ENCODE results near the gene SUFU. TPM values are rescaled to one million over a fixed set of nuclear protein-coding genes. Genes with fewer than 3 reads are reported as not detected.

The SUFU gene
- total and polyA plus RNA-seq, 2 of the 13 experiments (the other 11 are each of a cell fraction or from before 2014, with no cell fraction given): 2.9 to 5.5 TPM

- intact Hi-C loops (cut with micrococcal nuclease; ENCODE audit: unreplicated experiment): no loop called here
- Histone ChIP-seq H3K4me3 (replicated peaks in 1 of 3; ENCODE audit: insufficient read depth in 1 of 3, low read depth in 2 of 3, low read length in 3 of 3) (no peak overlapping the region), H4K20me1 (ENCODE audit: insufficient read depth, low read length) (no peaks in the 10 kb centered on the region), H3K36me3 (replicated peaks in 1 of 2; ENCODE audit: control insufficient read depth in 1 of 2, insufficient read depth in 2 of 2, low read length in 2 of 2) (0 out of 5 replicates have a peak, but pooled peaks cover 0 to 1% of the 10 kb centered on the region in 2 experiments), H2AFZ (ENCODE audit: low read length) (no peak overlapping the region), H3K9ac (ENCODE audit: insufficient read depth, low read depth, low read length) (no peak overlapping the region), H3K4me1 (ENCODE audit: insufficient read depth, low read length) (peaks cover 51% of the 10 kb centered on the region), H3K9me3 (ENCODE audit: low read length) (no peaks in the 10 kb centered on the region), H3K27me3 (ENCODE audit: control insufficient read depth in 1 of 2, insufficient read depth in 2 of 2, low read length in 2 of 2) (no peaks in the 10 kb centered on the region), H3K27ac (ENCODE audit: extremely low read length, insufficient read depth, low read length) (peak overlapping the region; percentile 33), H3K79me2 (ENCODE audit: insufficient read depth, low read length) (no peaks in the 10 kb centered on the region), H3K4me2 (ENCODE audit: low read depth, low read length) (peak overlapping the region; percentile 48; the same call in 1 of the 2 replicates)
- DNase-seq (ENCODE audit: low spot score): no peak
- WGBS (ENCODE audit: low lambda C conversion rate): 24% methylated on average over 4 of the region's 4 CpGs
- TF ChIP-seq NCOR1 (IDR thresholded peaks at IDR 0.05; ENCODE audit: borderline replicate concordance, low read length) (0 out of 2 replicates have a peak, but pooled peaks have one; percentile 40), HNF4G (IDR thresholded peaks at IDR 0.05; ENCODE audit: borderline replicate concordance, low read depth, low read length) (0 out of 2 replicates have a peak, but pooled peaks have one; percentile 8), HNF4G (CRISPR knock-in tag; IDR thresholded peaks at IDR 0.05; ENCODE audit: borderline replicate concordance, low read depth) (no peak), HMGXB4 (CRISPR knock-in tag; IDR thresholded peaks at IDR 0.05; ENCODE audit: borderline replicate concordance in 1 of 2, low read depth in 1 of 2) (no peak), ETV5 (CRISPR knock-in tag; IDR thresholded peaks at IDR 0.05; ENCODE audit: borderline replicate concordance) (no peak), ZNF124 (CRISPR knock-in tag; IDR thresholded peaks at IDR 0.05) (no peak), RXRB (CRISPR knock-in tag; IDR thresholded peaks at IDR 0.05; ENCODE audit: borderline replicate concordance) (no peak), HNF4A (CRISPR knock-in tag; IDR thresholded peaks at IDR 0.05) (peak; percentile 22; the same call in 1 of the 2 replicates)
- TF ChIP-seq, protein P1, sequence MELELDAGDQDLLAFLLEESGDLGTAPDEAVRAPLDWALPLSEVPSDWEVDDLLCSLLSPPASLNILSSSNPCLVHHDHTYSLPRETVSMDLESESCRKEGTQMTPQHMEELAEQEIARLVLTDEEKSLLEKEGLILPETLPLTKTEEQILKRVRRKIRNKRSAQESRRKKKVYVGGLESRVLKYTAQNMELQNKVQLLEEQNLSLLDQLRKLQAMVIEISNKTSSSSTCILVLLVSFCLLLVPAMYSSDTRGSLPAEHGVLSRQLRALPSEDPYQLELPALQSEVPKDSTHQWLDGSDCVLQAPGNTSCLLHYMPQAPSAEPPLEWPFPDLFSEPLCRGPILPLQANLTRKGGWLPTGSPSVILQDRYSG (CRISPR knock-in tag; IDR thresholded peaks at IDR 0.05): no peak
- no peak for ATAC-seq
- FAIRE-seq: no peak
- CTCF ChIA-PET (ENCODE audit: low intra/inter-chr PET ratio, low total read pairs): no interaction called here
- POLR2A ChIA-PET: interaction anchor here (1.1 to 1.9 kb wide), 2 partner anchors 8 to 18 kb away, joined by 4 to 8 read pairs; no protein-coding TSS in a partner anchor
- in situ Hi-C loops (cut with HindIII; ENCODE audit: extremely low pct_ligation_motif_present, low pct_unique_long_range_greater_than_20kb): no loop called here
- no TSS peak for BruUV-seq (replicated peaks)
Measured at GRCh38 chr10:102458656-102459055, 45.1 kb upstream of the SUFU start.

Measured in HepG2 (cell line).